ENCODE data around the gene MOK. TPM values are rescaled to one million over a fixed set of nuclear protein-coding genes. Genes with fewer than 3 reads are reported as not detected.

Gene MOK
- total RNA-seq, 1 donor from 2014 or later = 38.7 TPM

- peaks cover 16% of the 10 kb centered on the region for H3K4me1 Mint-ChIP-seq (ENCODE audit: low read depth)
- H3K4me3 Mint-ChIP-seq (ENCODE audit: low read depth) = no peak overlapping the region
Measured at GRCh38 chr14:102194856-102195255, 110.1 kb downstream of the MOK start.

GRCh38 chr14:102192840-102193502, 112.0 kb downstream of the MOK start:
- DNase-seq (ENCODE audit: low spot score, unreplicated experiment) = no peak
- H3K36me3 Mint-ChIP-seq (ENCODE audit: insufficient read depth) = peaks cover 5% of the 10 kb centered on the region
- H3K27me3 Mint-ChIP-seq = no peaks in the 10 kb centered on the region
- H3K4me3 Mint-ChIP-seq (ENCODE audit: low read depth) = no peak overlapping the region
- no peak for TF ChIP-seq CTCF (IDR thresholded peaks at IDR 0.05; ENCODE audit: unreplicated experiment)
- no peak overlapping the region for H3K27ac Mint-ChIP-seq
- H3K9me3 Mint-ChIP-seq (ENCODE audit: low read depth) = no peaks in the 10 kb centered on the region
- peaks cover 18% of the 10 kb centered on the region for H3K4me1 Mint-ChIP-seq (ENCODE audit: low read depth)

More at GRCh38 chr14:102194856-102195255, 110.1 kb downstream of the MOK start:
- H3K27ac Mint-ChIP-seq = no peak overlapping the region
- DNase-seq (ENCODE audit: low spot score, unreplicated experiment) = no peak
- TF ChIP-seq CTCF (IDR thresholded peaks at IDR 0.05; ENCODE audit: unreplicated experiment) = no peak
- H3K36me3 Mint-ChIP-seq (ENCODE audit: insufficient read depth) = peaks cover 8% of the 10 kb centered on the region
- no peaks in the 10 kb centered on the region for H3K9me3 Mint-ChIP-seq (ENCODE audit: low read depth)
- H3K27me3 Mint-ChIP-seq = no peaks in the 10 kb centered on the region

DNA sequence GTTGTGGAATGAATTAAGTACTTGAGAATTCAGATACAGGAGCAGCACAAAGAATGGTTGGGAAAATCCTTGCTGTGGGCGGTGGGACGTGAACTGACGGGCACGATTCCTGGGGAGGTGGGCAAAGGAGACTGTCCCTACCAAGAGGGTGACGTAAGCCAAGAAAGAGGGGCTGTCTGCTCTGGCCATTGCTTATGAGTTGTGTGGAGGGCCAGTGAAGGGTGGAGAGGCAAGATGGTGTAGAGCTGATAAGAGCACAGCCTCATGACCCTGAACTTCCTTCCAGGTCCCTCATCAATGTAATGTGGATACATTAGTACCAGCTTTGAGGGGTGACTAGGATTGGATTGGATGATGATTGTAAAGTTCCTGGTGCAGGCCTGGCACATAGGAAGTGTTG, 115.1 kb downstream of the MOK start:
- Mint-ChIP-seq H3K36me3 (ENCODE audit: insufficient read depth) (no peaks in the 10 kb centered on the region), H3K4me3 (ENCODE audit: low read depth) (no peak overlapping the region), H3K9me3 (ENCODE audit: low read depth) (no peaks in the 10 kb centered on the region), H3K27ac (no peak overlapping the region), H3K27me3 (no peaks in the 10 kb centered on the region), H3K4me1 (ENCODE audit: low read depth) (peaks cover 39% of the 10 kb centered on the region)
- DNase-seq (ENCODE audit: low spot score, unreplicated experiment) = no peak
- no peak for TF ChIP-seq CTCF (IDR thresholded peaks at IDR 0.05; ENCODE audit: unreplicated experiment)

- Mint-ChIP-seq H3K4me3 (ENCODE audit: low read depth) (no peak overlapping the region), H3K36me3 (ENCODE audit: insufficient read depth) (no peaks in the 10 kb centered on the region), H3K9me3 (ENCODE audit: low read depth) (no peaks in the 10 kb centered on the region), H3K27ac (no peak overlapping the region), H3K27me3 (no peaks in the 10 kb centered on the region), H3K4me1 (ENCODE audit: low read depth) (peaks cover 41% of the 10 kb centered on the region)
- no peak for TF ChIP-seq CTCF (IDR thresholded peaks at IDR 0.05; ENCODE audit: unreplicated experiment)
- DNase-seq (ENCODE audit: low spot score, unreplicated experiment) = no peak
Measured at GRCh38 chr14:102188187-102188586, 116.8 kb downstream of the MOK start.

- H3K27ac Mint-ChIP-seq = peak overlapping the region; percentile 69
- no peak for DNase-seq (ENCODE audit: low spot score, unreplicated experiment)
- TF ChIP-seq CTCF (IDR thresholded peaks at IDR 0.05; ENCODE audit: unreplicated experiment) = no peak
- H3K4me3 Mint-ChIP-seq (ENCODE audit: low read depth) = no peak overlapping the region
- H3K27me3 Mint-ChIP-seq = no peaks in the 10 kb centered on the region
- H3K4me1 Mint-ChIP-seq (ENCODE audit: low read depth) = peaks cover 41% of the 10 kb centered on the region
- H3K9me3 Mint-ChIP-seq (ENCODE audit: low read depth) = no peaks in the 10 kb centered on the region
- no peaks in the 10 kb centered on the region for H3K36me3 Mint-ChIP-seq (ENCODE audit: insufficient read depth)
Measured at GRCh38 chr14:102187568-102188001, 117.4 kb downstream of the MOK start.

All from progenitor cell of endocrine pancreas (in vitro differentiated cells).